HG02623 (cell line): ENCODE data around the gene TMC1.
"Not testable (repeated sequence)": the region's sequence is repeated elsewhere in the genome, so short reads cannot be mapped to it uniquely, and the experiment has no call there.

Experiments used
- ATAC-seq: cut with Tn5 transposase; IDR thresholded peaks from one replicate; pipeline ENCODE4 v1.9.1; 2021; ENCODE audit warnings: moderate library complexity; ENCODE audit not compliant: unreplicated experiment

The TMC1 gene

GRCh38 chr9:72809586-72809985 lies 288.2 kb downstream of the TMC1 start:
- ATAC-seq: no peak

- ATAC-seq: no peak
Observed at GRCh38 chr9:72812559-72813111, 291.2 kb downstream of the TMC1 start.

GRCh38 chr9:72813544-72813943 lies 292.1 kb downstream of the TMC1 start:
- ATAC-seq: no peak

- no peak for ATAC-seq
Observed at GRCh38 chr9:72814083-72814597, 292.7 kb downstream of the TMC1 start.

- no peak for ATAC-seq
Observed at GRCh38 chr9:72816666-72817065, 295.3 kb downstream of the TMC1 start.

- ATAC-seq: no peak
Observed at GRCh38 chr9:72817413-72817812, 296.0 kb downstream of the TMC1 start.

- no peak for ATAC-seq
Observed at GRCh38 chr9:72818385-72818784, 297.0 kb downstream of the TMC1 start.

- ATAC-seq: no peak
Observed at GRCh38 chr9:72823971-72824370, 302.6 kb downstream of the TMC1 start.

GRCh38 chr9:72826996-72827949 lies 305.9 kb downstream of the TMC1 start:
- ATAC-seq: no peak

- ATAC-seq: no peak
Observed at GRCh38 chr9:72827950-72828731, 306.7 kb downstream of the TMC1 start.

- ATAC-seq: no peak
Observed at GRCh38 chr9:72834994-72835393, 313.6 kb downstream of the TMC1 start.

GRCh38 chr9:72836790-72837189 lies 315.4 kb downstream of the TMC1 start:
- ATAC-seq: no peak

- no peak for ATAC-seq
Observed at GRCh38 chr9:72839085-72839484, 317.7 kb downstream of the TMC1 start.

- no peak for ATAC-seq
Observed at GRCh38 chr9:72843520-72844439, 322.4 kb downstream of the TMC1 start.

- ATAC-seq: no peak
Observed at GRCh38 chr9:72844440-72844768, 323.0 kb downstream of the TMC1 start.

GRCh38 chr9:72845052-72845451 lies 323.6 kb downstream of the TMC1 start:
- not testable (repeated sequence) for ATAC-seq

GRCh38 chr9:72850209-72850608 lies 328.8 kb downstream of the TMC1 start:
- not testable (repeated sequence) for ATAC-seq

- ATAC-seq: no peak
Observed at GRCh38 chr9:72855321-72855720, 333.9 kb downstream of the TMC1 start.

GRCh38 chr9:72855890-72856523 lies 334.6 kb downstream of the TMC1 start:
- ATAC-seq: no peak
